Astrocyte of the cerebellum (primary cell): Measurements from ENCODE around the gene SDHB.

Source experiments
- DNase-seq: peaks from one replicate; pipeline ENCODE4 v3.0.0-alpha.2; 2011; ENCODE audit warnings: low read depth
- H3K4me3 ChIP-seq: 2 replicates; pipeline ENCODE4 v1.5.1; 2011; ENCODE audit warnings: mild to moderate bottlenecking, low read depth, low read length, moderate library complexity
- in situ Hi-C: cut with HindIII; loops from 2 replicates; pipeline ENCODE4 v1.10.0; 2017; ENCODE audit warnings: low sequenced_read_pairs
- TF ChIP-seq, protein P1 (sequence below): IDR thresholded peaks from 2 replicates; pipeline ENCODE4 v1.5.1; 2012; ENCODE audit warnings: low read length, low read depth, moderate library complexity, mild to moderate bottlenecking; ENCODE audit errors: missing control alignments

SDHB gene

DNA sequence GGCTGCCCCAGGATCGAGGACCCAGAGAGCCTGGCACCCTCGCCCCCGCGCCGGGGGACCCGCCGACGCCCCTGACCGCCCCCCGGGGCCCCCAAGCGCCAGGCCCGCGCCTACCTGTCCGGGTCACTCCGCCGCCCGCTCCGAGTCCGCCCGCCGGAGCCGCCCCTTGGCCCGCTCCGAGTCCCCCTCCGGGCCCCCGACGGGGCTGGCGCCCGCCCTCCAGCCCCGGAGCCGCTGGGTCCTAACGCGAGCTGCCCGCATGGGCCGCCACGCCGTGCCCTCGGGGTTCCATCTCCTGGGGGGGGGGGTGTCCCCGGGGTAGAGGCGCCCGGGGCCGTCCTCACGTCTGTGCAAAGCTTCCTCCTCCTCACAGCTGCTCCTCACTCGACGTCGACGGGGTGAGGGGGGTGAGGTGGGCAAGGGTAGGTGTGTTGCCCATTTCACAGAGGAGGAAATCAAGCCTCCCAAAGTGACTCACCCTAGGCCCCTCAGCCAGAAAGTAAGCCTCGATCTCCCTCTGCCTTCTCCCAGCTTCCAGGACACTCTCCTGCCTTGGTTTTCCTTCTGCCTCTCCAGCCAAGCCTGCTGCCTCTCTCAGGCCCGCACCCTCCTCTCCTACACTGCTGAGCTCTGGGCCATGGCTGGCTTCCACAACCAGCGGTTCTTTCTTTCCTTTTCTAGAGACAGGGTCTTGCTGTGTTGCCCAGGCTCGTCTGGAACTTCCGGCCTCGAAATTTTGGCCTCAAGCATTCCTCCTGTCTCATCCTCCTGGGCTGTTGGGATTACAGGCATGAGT is 73.2 kb downstream of the SDHB start, which contains the start of gene MFAP2:
Gene MFAP2, minus strand, starts transcription at position 148 of the 796 bp plus-strand sequence. CDS start 2,347 bp downstream, outside the sequence.
- in situ Hi-C loops = no loop called here
- H3K4me3 ChIP-seq = peak within 1 kb of the TSS; percentile 57
- TF ChIP-seq, protein P1, sequence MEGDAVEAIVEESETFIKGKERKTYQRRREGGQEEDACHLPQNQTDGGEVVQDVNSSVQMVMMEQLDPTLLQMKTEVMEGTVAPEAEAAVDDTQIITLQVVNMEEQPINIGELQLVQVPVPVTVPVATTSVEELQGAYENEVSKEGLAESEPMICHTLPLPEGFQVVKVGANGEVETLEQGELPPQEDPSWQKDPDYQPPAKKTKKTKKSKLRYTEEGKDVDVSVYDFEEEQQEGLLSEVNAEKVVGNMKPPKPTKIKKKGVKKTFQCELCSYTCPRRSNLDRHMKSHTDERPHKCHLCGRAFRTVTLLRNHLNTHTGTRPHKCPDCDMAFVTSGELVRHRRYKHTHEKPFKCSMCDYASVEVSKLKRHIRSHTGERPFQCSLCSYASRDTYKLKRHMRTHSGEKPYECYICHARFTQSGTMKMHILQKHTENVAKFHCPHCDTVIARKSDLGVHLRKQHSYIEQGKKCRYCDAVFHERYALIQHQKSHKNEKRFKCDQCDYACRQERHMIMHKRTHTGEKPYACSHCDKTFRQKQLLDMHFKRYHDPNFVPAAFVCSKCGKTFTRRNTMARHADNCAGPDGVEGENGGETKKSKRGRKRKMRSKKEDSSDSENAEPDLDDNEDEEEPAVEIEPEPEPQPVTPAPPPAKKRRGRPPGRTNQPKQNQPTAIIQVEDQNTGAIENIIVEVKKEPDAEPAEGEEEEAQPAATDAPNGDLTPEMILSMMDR = no peak
- DNase-seq = no peak

DNA sequence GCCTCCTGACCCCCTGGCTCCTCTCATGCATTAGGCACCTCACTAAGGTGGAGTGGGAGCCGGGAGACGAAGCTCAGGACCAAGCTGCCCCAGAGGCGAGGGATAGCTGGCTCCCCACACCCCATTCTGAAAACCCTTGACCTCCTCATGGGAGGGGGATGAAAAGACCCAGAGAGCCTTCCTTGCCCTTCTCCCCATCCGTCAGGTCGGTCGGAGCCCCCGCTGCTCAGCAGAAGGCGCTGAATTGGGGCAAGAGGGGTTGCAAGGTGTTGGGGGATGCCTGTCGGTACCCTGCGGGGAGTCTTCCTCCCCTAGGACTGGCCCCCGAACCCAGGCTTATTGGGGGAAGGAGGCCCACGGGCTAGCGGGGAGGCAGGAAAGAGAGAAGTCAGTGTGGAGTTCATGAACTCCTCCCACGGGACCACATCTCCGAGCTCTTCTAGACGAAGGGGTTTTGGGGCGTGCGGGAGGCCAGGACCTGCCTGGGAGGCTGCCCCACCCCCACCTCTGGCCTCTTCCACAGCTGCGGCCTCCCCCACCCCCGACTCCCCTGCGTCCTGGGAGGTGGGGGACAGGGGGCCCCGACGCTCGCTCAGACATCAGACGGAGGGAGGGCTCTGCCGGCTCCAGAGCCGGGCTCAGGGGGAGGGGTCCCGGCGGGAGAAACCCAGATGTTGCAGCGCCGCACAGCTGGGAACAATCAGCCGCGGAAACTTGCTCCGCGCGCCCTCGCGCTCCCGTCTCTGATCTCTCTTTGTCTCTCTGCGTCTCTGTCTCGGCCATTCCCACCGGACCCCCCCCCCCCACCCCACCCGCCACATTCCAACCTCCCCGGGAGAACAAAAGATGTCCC is 74.1 kb downstream of the SDHB start:
- TF ChIP-seq, protein P1 = no peak
- DNase-seq = no peak
- in situ Hi-C loops = no loop called here
- H3K4me3 ChIP-seq = peak overlapping the region; percentile 57

DNA sequence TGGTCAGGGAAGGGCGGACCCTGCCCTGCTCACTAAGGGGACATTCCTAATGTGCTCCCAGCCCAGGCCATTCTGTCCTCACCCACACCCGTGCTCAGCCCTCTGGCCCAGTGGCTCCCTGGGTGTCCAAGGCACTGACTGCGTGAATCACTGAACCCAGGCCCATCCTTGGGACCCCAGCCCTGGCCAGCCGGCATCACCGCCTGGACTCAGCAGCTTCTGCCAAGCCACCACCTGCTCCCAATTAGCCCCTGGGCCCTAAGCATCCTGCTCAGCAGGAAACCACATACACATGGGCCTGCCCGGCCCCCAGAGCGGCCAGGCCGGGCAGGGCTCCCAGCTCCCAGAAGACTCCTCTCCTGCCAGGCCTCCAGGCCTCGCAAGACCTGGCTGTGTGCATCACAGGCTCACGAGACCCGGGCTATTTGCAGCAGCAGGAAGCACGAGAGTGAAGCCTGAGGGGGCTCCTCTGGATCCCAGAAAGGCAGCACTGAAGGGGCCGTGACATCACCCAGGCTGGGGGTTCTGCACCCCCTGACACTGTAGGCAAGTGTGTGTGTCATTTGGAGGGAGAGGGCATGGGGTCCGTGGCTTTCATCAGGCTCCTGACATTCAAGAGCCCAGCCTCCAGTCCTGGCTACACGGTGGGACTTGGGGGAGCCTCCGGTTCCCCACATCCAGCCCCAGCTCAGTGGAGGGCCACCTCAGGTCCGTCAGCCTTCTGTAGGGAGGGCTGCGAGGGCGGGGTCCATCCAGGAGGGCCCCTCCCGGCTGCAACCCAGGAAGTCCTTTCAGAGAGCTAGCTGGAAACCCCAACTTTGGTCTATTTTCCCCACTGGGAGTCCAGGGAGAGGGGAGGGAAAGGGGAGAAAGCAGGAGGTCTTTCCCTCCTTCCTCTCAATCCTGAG is 75.0 kb downstream of the SDHB start:
- peak; percentile 80 for DNase-seq
- in situ Hi-C loops = no loop called here
- TF ChIP-seq, protein P1 = no peak
- H3K4me3 ChIP-seq = peak overlapping the region; percentile 57

DNA sequence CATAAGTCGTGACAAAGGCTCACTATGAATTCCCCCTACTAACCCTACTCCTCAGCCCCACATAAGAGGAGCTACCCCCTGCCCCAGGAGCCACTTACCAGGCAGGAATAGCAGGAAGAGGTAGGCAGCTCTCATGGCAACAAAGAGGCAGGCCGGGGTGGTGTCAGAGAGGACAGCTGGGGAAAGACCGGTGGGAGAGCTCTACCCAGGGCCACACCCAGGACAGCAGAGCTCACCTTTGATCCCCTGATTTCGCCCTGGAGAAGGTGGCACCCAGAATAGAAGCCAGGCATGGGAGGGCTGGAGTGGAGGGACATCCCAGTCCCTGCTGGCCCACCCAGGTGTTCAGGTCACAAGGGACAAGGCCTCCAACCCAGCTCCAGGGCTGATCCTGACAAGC is 75.7 kb downstream of the SDHB start:
- peak overlapping the region; percentile 57 for H3K4me3 ChIP-seq
- in situ Hi-C loops = no loop called here
- TF ChIP-seq, protein P1 = no peak
- no peak for DNase-seq

DNA sequence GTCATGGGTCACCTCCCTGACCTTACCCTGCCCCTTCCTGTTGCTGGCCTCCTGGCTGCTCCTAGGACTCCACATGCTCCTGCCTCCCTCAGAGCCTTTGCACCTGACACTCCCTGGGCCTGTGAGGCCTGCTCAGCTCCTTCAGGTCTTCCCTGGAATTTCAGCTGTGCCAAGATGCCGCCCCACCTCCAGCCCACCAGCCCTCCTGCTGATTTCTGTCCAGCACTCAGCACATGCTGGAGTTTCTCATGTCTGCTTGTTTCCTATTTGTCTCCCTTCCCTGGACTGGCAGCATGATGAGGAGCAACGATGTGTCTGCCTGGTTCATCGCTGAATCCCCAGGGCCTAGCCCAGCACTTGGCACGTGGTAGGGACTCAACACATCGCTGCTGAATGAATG is 76.5 kb downstream of the SDHB start:
- H3K4me3 ChIP-seq = no peak overlapping the region
- TF ChIP-seq, protein P1 = no peak
- in situ Hi-C loops = no loop called here
- DNase-seq = no peak

DNA sequence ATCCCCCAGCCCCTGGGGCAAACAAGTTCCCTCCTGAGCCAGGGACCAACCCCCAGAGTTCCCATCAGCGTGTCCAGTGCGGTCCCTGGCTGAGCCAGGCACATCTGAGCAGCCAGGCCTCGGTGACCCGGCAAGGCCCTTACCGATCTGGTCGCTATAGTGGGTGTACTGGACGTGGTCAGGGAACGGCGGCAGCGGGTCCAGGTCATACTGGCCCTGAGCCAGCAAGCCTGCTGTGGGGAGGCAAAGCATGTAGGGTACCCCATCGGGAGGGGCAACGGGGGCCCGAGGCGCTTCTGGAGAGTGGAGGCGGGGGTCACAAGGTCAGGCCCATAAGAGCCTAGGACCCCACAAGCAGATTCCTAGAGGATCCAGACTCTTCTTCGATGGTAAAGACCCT is 76.9 kb downstream of the SDHB start:
- no peak overlapping the region for H3K4me3 ChIP-seq
- TF ChIP-seq, protein P1 = no peak
- in situ Hi-C loops = no loop called here
- DNase-seq = no peak
